Activated CD8-positive, alpha-beta memory T cell treated with anti-CD3 and anti-CD28 coated beads, Interleukin-2, amount 50 U/mL, for 4 hours (primary cell): Measurements from ENCODE around the gene SPATA46.
"Not testable (repeated sequence)": the region's sequence is repeated elsewhere in the genome, so short reads cannot be mapped to it uniquely, and the experiment has no call there.

Experiments
- DNase-seq: peaks from one replicate; pipeline ENCODE4 v3.0.0-alpha.2; 2020

SPATA46 gene

GRCh38 chr1:162376691-162377090 lies at the start of gene SPATA46:
SPATA46 (minus strand) TSS chr1:162376854; CDS start chr1:162376790, 64 bp downstream.
- no peak for DNase-seq

GRCh38 chr1:162422662-162423375 lies 46.2 kb upstream of the SPATA46 start:
- no peak for DNase-seq

GRCh38 chr1:162421258-162422164 lies 44.9 kb upstream of the SPATA46 start:
- no peak for DNase-seq

DNA sequence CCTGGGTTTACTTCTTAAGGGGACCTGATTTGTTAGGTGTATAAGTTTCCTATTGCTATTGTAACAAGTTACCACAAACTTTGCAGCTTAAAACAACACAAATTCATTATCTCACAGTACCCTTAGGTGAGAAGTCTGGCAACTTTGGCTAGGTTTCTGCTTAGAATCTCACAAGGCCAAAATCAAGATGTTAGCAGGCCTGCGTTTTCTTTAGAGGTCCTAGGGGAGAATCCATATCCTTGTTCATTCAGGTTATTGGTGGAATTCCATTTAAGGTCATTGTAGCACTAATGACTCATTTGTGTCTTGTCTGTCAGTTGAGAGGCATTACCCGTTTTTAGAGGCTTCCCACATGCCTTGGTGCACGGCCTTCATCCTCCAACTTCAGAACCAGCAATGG lies 43.5 kb upstream of the SPATA46 start:
- DNase-seq: no peak

- DNase-seq: not testable (repeated sequence)
Observed at GRCh38 chr1:162419450-162419931, 42.8 kb upstream of the SPATA46 start.

- DNase-seq: not testable (repeated sequence)
Observed at GRCh38 chr1:162418584-162418983, 41.9 kb upstream of the SPATA46 start.

DNA sequence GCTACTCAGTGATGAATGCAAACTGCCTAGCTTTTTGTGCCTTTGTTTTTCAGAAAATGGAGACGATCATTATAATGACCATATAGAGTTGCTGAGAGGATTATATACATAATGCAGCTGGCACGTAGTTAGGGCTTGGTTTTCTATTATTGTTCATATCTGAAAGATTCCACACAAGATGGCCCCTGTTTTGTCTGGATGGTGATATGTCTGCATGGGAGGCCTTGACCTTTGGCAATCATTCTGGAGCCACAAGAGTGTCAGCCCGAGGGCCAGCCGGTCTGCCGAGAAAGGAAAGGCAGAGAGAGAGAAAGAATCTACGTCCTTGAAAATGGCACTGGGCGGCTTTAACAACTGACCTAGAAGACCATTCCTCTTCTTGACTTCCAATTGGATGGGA lies 41.0 kb upstream of the SPATA46 start:
- no peak for DNase-seq

GRCh38 chr1:162416909-162417308 lies 40.3 kb upstream of the SPATA46 start:
- no peak for DNase-seq

DNA sequence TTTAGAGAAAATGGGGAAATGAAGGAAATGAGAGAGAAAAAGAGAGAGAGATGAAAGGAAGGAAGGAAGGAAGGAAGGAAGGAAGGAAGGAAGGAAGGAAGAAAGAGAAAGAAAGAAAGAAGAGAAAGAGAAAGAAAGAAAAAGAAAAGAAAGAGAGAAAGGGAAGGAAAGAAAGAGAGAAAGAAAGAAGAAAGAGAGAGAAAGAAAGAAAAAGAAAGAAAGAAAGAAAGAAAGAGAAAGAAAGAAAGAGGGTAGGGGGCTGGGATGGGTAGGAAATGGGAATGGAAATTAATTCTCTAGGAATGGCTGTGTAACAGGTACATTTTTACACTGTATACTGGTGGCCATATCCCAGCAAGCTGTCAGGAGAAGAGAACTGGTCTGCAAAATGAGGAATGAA lies 39.6 kb upstream of the SPATA46 start:
- no peak for DNase-seq

DNA sequence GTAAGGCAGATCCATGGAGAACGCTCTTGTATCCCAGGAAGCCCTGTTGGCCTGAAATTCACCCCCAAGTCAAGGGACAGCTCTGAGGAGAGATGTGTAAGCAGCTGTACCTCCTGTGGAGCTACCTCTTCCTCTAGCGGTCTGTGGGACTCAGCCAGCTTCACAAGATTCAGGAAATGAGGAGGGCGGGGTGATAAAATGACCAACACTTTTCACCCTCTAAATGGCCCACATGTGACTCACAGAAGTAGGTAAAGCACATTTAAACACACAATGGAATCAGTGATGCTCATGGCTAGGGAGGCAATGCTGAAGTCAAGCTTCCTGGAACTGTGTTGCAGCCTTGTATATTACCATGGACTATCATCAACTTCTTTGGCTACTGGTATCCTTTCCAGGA lies 35.3 kb upstream of the SPATA46 start, which contains the start of gene SH2D1B:
Gene SH2D1B (minus strand): TSS at position 135 of the 400 bp plus-strand sequence. CDS start 120 bp downstream, at position 15.
- no peak for DNase-seq

DNA sequence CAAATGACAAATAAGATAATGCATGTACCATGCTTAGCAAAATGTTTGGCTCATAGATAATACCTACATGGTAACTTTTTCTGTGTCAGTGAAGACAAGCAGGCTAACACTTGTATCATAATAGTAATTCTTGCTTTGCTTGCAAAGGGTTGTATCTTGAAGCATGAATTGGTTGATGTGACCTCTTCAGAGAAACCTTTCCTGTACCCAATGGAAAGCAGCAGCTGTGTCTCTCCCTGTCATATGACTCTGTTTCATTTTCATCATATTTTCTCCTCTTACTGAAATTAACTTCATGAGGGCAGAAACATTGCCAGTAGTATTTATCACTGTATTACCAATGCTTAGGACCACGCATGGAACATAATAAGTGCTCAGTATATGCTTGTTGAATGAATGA lies 30.9 kb upstream of the SPATA46 start:
- DNase-seq: no peak

- no peak for DNase-seq
Observed at GRCh38 chr1:162406811-162407210, 30.2 kb upstream of the SPATA46 start.

DNA sequence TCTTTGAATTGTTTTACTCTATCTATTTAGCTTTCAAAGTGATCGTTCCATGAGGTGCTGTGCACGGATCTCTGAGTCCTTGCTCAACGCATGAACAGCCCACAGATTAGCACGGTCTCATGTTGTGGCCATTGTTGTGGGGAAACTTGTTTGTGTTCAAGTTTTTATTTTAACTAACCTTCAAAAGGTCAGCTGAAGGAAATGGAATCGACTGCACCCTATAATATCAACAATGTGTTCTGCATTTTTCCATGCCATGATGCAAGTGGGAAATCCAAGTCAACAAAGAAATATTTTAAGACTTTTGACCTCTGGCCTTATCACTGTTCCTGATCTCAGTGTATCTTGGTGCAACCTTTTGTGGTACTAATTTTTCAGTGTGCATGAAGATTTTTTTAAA lies 29.1 kb upstream of the SPATA46 start:
- DNase-seq: no peak

- DNase-seq: no peak
Observed at GRCh38 chr1:162404550-162405160, 28.0 kb upstream of the SPATA46 start.

- DNase-seq: no peak
Observed at GRCh38 chr1:162400790-162401355, 24.2 kb upstream of the SPATA46 start.

DNA sequence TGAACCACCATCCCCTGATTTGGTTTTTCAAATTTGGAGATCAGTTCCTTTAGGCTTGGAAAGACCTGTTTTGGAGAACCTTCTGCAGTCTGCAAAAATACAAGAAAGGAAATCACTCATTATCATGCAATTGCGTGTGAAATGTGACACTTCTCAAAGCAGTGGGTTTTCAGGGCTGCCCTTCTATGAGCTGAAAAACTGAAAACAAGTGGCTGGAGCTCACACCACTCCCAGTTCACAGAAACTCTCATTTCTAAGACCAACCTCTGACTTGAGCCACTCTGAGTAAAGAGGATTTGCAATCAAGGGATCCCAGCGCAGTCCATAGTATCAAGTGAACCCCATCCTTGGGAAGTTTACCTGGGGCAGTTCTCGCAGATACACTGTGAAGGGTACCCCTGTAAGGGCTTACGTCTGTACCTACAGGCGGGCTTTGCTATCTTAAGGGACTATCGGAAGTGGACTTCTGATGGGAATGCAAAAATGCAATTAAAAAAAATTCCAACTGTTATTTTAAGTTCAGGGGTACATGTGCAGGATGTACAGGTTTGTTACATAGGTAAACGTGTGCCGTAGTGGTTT lies 22.4 kb upstream of the SPATA46 start:
- DNase-seq: no peak

DNA sequence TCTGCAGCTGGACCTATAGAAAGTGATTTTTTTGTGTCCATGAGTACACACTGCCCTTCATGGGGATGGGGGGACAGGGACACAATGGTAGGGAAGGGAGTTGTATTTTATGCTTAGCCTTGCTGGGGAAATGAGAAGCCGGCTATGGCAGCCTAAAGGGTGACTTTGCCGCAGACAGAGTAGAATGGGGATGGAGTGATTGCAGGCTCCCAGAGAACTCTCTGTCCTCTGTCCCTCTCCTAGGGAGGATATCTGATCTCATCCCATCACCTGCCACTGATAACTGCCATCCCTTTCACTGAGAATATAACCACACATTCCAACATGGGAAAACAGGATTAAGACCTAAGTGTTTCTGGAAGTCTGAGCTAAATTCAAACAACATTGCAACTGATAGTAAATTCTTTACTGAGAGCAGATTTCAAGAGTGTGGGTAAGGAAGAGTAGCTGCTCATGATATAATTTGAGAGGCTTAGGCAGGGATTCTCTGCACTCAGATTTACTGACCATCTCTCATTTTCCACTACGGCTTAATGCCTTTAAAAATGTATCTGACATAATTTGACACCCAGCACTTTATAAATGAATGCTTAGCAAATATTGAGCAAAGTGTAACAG lies 21.4 kb upstream of the SPATA46 start:
- no peak for DNase-seq

DNA sequence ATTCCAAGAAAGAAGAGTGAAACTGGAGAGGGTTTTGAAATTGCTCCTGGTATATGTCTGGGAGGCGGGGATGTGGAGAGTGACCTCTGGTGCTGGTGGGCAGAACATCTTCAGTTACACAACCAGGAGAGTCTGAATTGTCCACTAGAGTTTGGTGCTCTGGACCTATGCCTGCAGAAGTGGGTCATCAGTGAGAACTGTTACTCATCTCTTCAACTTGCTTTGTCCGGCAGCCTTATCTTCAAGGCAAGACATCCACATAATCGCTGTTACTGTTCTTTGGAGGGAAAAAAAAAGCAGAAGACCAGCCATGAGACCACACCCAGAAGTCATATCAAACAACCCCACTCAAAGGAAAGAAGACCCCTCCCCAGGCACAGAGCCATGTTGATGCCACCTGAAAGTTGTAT lies 20.4 kb upstream of the SPATA46 start:
- no peak for DNase-seq

- DNase-seq: no peak
Observed at GRCh38 chr1:162396201-162396906, 19.7 kb upstream of the SPATA46 start.

DNA sequence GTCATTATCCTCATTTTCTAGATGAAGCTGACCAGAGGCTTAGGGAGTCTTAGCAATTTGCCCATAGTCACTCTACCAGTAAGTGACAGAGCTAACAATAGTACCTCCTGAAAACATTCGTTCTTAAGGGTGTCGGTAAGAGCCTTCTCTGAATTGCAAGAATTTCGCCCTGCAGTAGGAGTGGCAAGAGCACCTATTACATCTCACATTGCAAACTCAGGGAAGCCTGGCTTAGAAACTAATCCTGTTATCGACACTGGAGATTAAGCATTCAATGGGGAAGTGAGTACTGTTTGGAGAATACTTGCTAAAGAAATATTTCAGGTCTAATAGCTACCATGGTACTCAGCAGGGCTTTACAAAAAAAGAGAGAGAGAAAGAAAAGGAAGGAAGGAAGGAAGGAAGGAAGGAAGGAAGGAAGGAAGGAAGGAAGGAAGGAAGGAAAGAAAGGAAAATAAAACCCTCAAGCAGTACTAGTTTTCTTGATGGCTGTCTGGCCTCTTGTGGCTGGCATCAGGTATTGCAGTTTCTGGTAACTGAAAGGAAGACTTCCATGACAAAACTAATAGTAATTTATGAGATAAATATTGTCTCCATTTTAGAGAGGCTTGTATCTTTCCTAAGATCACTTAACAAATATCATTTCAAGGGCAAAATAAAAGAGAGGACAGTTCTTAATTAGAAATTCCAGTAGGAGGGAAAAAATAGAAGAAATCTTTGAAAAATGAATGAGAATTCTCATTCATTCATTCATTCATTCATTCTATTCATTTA lies 15.3 kb upstream of the SPATA46 start:
- no peak for DNase-seq
